Raji (cell line): ENCODE measurements around the gene KLHL29.

Experiments
- POLR2A ChIP-seq: IDR thresholded peaks from 2 replicates; pipeline ENCODE4 v1.6.1; 2011; ENCODE audit warnings: low read depth, low read length, control low read depth; ENCODE audit not compliant: insufficient read depth

Gene KLHL29

GRCh38 chr2:23483791-23484190 is 98.8 kb downstream of the KLHL29 start:
- no peak for TF ChIP-seq POLR2A

- no peak for TF ChIP-seq POLR2A
Measured at GRCh38 chr2:23484275-23484674, 99.3 kb downstream of the KLHL29 start.

GRCh38 chr2:23484767-23485166 is 99.8 kb downstream of the KLHL29 start:
- no peak for TF ChIP-seq POLR2A

GRCh38 chr2:23485261-23485660 is 100.3 kb downstream of the KLHL29 start:
- no peak for TF ChIP-seq POLR2A

GRCh38 chr2:23485841-23486683 is 101.1 kb downstream of the KLHL29 start:
- TF ChIP-seq POLR2A = no peak

GRCh38 chr2:23486684-23487075 is 101.7 kb downstream of the KLHL29 start:
- TF ChIP-seq POLR2A = no peak

- no peak for TF ChIP-seq POLR2A
Measured at GRCh38 chr2:23487735-23488492, 102.9 kb downstream of the KLHL29 start.

- no peak for TF ChIP-seq POLR2A
Measured at GRCh38 chr2:23488584-23488983, 103.6 kb downstream of the KLHL29 start.

- TF ChIP-seq POLR2A = no peak
Measured at GRCh38 chr2:23489471-23490322, 104.7 kb downstream of the KLHL29 start.

GRCh38 chr2:23491591-23492336 is 106.8 kb downstream of the KLHL29 start:
- no peak for TF ChIP-seq POLR2A

GRCh38 chr2:23492337-23492675 is 107.3 kb downstream of the KLHL29 start:
- no peak for TF ChIP-seq POLR2A

GRCh38 chr2:23492921-23493320 is 107.9 kb downstream of the KLHL29 start:
- no peak for TF ChIP-seq POLR2A

GRCh38 chr2:23493846-23494245 is 108.9 kb downstream of the KLHL29 start:
- TF ChIP-seq POLR2A = no peak

GRCh38 chr2:23494286-23494685 is 109.3 kb downstream of the KLHL29 start:
- no peak for TF ChIP-seq POLR2A

- TF ChIP-seq POLR2A = no peak
Measured at GRCh38 chr2:23495661-23496114, 110.7 kb downstream of the KLHL29 start.
